Activated CD8-positive, alpha-beta T cell treated with anti-CD3 and anti-CD28 coated beads for 36 hours (primary cell): Measurements from ENCODE around the gene TIE1. TPM values are rescaled to one million over a fixed set of nuclear protein-coding genes. Genes with fewer than 3 reads are reported as not detected.

Experiments used
- ATAC-seq: fragments of 200-7000 bp; cut with Tn5 transposase; one replicate; pipeline ENCODE4 v1.10.0; 2021; ENCODE audit warnings: mild to moderate bottlenecking, moderate library complexity
- CTCF ChIA-PET: fragments of 350-600 bp; sonication (Branson Sonifier 250); formaldehyde crosslinking; loops from one replicate; lab custom pipeline; 2021; ENCODE audit warnings: antibody characterized with exemption; lab: Charles Lee
- POLR2A ChIA-PET: fragments of 350-600 bp; sonication (Branson Sonifier 250); formaldehyde crosslinking; loops from one replicate; lab custom pipeline; 2021; ENCODE audit warnings: antibody characterized with exemption; lab: Charles Lee
- DNase-seq: peaks from one replicate; pipeline ENCODE4 v3.0.0-alpha.2; 2020
- H3K27ac Mint-ChIP-seq: one replicate; pipeline ENCODE4 v1.8.0; 2021; ENCODE audit warnings: mild to moderate bottlenecking, mixed read lengths
- H3K27me3 Mint-ChIP-seq: one replicate; pipeline ENCODE4 v1.8.0; 2021; ENCODE audit warnings: mixed read lengths
- H3K36me3 Mint-ChIP-seq: one replicate; pipeline ENCODE4 v1.8.0; 2021; ENCODE audit warnings: low read depth, mixed read lengths
- H3K4me1 Mint-ChIP-seq: one replicate; pipeline ENCODE4 v1.8.0; 2021; ENCODE audit warnings: low read depth, mixed read lengths
- H3K4me3 Mint-ChIP-seq: one replicate; pipeline ENCODE4 v1.8.0; 2021; ENCODE audit warnings: mild to moderate bottlenecking, moderate library complexity, mixed read lengths
- H3K9me3 Mint-ChIP-seq: one replicate; pipeline ENCODE4 v1.8.0; 2021; ENCODE audit warnings: mixed read lengths
- intact Hi-C: fragments of 100-400 bp; cut with micrococcal nuclease; formaldehyde crosslinking; loops from one replicate; pipeline ENCODE4 v1.10.0; 2022
- total RNA-seq, 2 experiments: library from RNA; stranded (reverse); gene quantifications; one replicate each; pipeline ENCODE4 v1.2.3, GENCODE V29; 2021
- TF ChIP-seq, protein P1 (sequence below): fragments of 200-600 bp; IDR thresholded peaks from one replicate; pipeline ENCODE4 v1.8.0; 2022; ENCODE audit warnings: antibody characterized with exemption, mild to moderate bottlenecking

Gene TIE1
- total RNA-seq, 2 experiments from 2014 or later, result 0.25 TPM; not detected in 1

- Mint-ChIP-seq H3K36me3 (no peaks in the 10 kb centered on the region), H3K4me3 (no peak overlapping the region), H3K27ac (no peak overlapping the region), H3K4me1 (peaks cover 14% of the 10 kb centered on the region), H3K27me3 (peaks cover 1% of the 10 kb centered on the region), H3K9me3 (no peaks in the 10 kb centered on the region)
- CTCF ChIA-PET, result interaction anchor here (4.2 kb wide), 1 partner anchor 122 kb away, joined by 10 read pairs; no protein-coding TSS in a partner anchor
- ATAC-seq (no peak), DNase-seq (no peak)
- intact Hi-C loops, result no loop called here
- POLR2A ChIA-PET, result no interaction called here
- TF ChIP-seq, protein P1, sequence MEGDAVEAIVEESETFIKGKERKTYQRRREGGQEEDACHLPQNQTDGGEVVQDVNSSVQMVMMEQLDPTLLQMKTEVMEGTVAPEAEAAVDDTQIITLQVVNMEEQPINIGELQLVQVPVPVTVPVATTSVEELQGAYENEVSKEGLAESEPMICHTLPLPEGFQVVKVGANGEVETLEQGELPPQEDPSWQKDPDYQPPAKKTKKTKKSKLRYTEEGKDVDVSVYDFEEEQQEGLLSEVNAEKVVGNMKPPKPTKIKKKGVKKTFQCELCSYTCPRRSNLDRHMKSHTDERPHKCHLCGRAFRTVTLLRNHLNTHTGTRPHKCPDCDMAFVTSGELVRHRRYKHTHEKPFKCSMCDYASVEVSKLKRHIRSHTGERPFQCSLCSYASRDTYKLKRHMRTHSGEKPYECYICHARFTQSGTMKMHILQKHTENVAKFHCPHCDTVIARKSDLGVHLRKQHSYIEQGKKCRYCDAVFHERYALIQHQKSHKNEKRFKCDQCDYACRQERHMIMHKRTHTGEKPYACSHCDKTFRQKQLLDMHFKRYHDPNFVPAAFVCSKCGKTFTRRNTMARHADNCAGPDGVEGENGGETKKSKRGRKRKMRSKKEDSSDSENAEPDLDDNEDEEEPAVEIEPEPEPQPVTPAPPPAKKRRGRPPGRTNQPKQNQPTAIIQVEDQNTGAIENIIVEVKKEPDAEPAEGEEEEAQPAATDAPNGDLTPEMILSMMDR, result no peak
Observed at GRCh38 chr1:43292679-43293078, 8.1 kb upstream of the TIE1 start.

GRCh38 chr1:43293176-43293575 lies 7.6 kb upstream of the TIE1 start:
- DNase-seq (no peak), ATAC-seq (no peak)
- H3K36me3 Mint-ChIP-seq, result no peaks in the 10 kb centered on the region
- POLR2A ChIA-PET, result interaction anchor here (0.8 kb wide), 1 partner anchor 8 kb away, joined by 3 read pairs; the partner anchor contains the start of gene C1orf210
- peaks cover 1% of the 10 kb centered on the region for H3K27me3 Mint-ChIP-seq
- TF ChIP-seq, protein P1, result no peak
- no peak overlapping the region for H3K4me3 Mint-ChIP-seq
- no peak overlapping the region for H3K27ac Mint-ChIP-seq
- CTCF ChIA-PET, result interaction anchor here (4.2 kb wide), 1 partner anchor 122 kb away, joined by 10 read pairs; no protein-coding TSS in a partner anchor
- peaks cover 14% of the 10 kb centered on the region for H3K4me1 Mint-ChIP-seq
- intact Hi-C loops, result no loop called here
- no peaks in the 10 kb centered on the region for H3K9me3 Mint-ChIP-seq

GRCh38 chr1:43293896-43294760 lies 6.7 kb upstream of the TIE1 start:
- Mint-ChIP-seq H3K36me3 (no peaks in the 10 kb centered on the region), H3K9me3 (no peaks in the 10 kb centered on the region), H3K27ac (peak overlapping the region; percentile 19), H3K4me1 (peaks cover 14% of the 10 kb centered on the region), H3K4me3 (no peak overlapping the region), H3K27me3 (no peaks in the 10 kb centered on the region)
- POLR2A ChIA-PET, result interaction anchor here (0.8 kb wide), 1 partner anchor 9 kb away, joined by 3 read pairs; the partner anchor contains the start of gene C1orf210
- no peak for DNase-seq
- no peak for ATAC-seq
- TF ChIP-seq, protein P1, result no peak
- intact Hi-C loops, result no loop called here
- CTCF ChIA-PET, result interaction anchor here (1.5 to 4.2 kb wide), 2 partner anchors 8 to 121 kb away, joined by 4 to 10 read pairs; partner anchors contain the start of gene C1orf210

- H3K9me3 Mint-ChIP-seq, result no peaks in the 10 kb centered on the region
- intact Hi-C loops, result no loop called here
- POLR2A ChIA-PET, result no interaction called here
- no peak overlapping the region for H3K27ac Mint-ChIP-seq
- CTCF ChIA-PET, result interaction anchor here (1.5 to 4.2 kb wide), 2 partner anchors 9 to 120 kb away, joined by 4 to 10 read pairs; partner anchors contain the start of gene C1orf210
- no peaks in the 10 kb centered on the region for H3K36me3 Mint-ChIP-seq
- TF ChIP-seq, protein P1, result no peak
- ATAC-seq, result no peak
- DNase-seq, result no peak
- H3K27me3 Mint-ChIP-seq, result no peaks in the 10 kb centered on the region
- no peak overlapping the region for H3K4me3 Mint-ChIP-seq
- H3K4me1 Mint-ChIP-seq, result peaks cover 14% of the 10 kb centered on the region
Observed at GRCh38 chr1:43294761-43295160, 6.0 kb upstream of the TIE1 start.

DNA sequence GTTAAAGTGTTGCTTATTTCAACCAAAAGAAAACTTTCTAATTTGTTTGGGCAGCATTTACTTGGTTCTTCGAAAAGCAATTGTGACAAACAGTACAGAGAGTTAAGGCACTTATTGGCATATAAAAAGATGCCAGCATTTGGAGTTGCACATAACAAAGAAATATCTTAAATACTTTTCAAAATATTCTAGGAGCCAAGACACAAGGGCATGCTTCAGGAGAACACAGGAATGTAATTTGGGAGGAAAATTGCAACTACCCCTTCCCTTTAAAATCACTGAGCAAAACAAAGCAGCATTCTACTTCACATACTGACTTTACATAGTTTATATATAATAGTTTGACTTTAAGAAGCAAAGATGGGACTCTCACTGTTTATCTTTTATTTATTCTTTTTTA lies 4.6 kb upstream of the TIE1 start:
- intact Hi-C loops, result no loop called here
- TF ChIP-seq, protein P1, result no peak
- DNase-seq, result no peak
- Mint-ChIP-seq H3K27ac (peak overlapping the region; percentile 64), H3K9me3 (no peaks in the 10 kb centered on the region), H3K36me3 (no peaks in the 10 kb centered on the region), H3K27me3 (no peaks in the 10 kb centered on the region), H3K4me3 (no peak overlapping the region), H3K4me1 (peaks cover 14% of the 10 kb centered on the region)
- POLR2A ChIA-PET, result no interaction called here
- CTCF ChIA-PET, result interaction anchor here (1.5 kb wide), 1 partner anchor 11 kb away, joined by 4 read pairs; the partner anchor contains the start of gene C1orf210
- no peak for ATAC-seq
